Adrenal gland (tissue), 5 donors: Measurements from ENCODE around the gene CYP3A7.

Source experiments
- POLR2A ChIP-seq, 2 donors: fragments of 450-650 bp; IDR thresholded peaks; one replicate each; pipeline ENCODE4 v1.6.1; 2017; ENCODE audit warnings: antibody characterized with exemption in 2 of 2, mild to moderate bottlenecking in 2 of 2, moderate library complexity in 1 of 2
- TF ChIP-seq, protein P1 (sequence below), 6 experiments: fragments of 450-650 bp in 4 of 6; fragments of 200-600 bp in 2 of 6; sonication (generic) in 1 of 6; IDR thresholded peaks; 1 replicate in 5 of 6; 2 replicates in 1 of 6; pipeline versions ENCODE4 v1.5.1 to v1.8.0; 2016 to 2021; ENCODE audit warnings: antibody characterized with exemption in 6 of 6, mild to moderate bottlenecking in 2 of 6, moderate library complexity in 1 of 6
- donor health status: DM: no; HTN: no; CAD: no.

DNA sequence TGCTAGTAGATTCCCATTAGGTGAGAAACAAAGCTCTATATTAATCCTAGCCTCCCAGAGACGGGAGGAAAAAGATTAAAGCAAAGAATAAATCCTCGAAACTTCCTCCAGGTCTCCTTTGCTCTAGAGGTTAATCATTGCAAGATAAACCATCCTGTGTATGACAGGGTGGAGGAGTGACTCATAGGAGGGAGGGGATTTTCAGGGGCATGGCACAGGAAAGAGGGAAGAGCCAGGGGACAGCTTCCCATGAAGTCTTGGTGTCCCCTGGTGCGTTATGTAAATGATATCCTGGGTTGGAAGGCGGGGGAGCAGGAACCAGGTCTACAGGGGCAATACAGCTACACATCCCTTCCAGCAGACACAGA lies 56.0 kb downstream of the CYP3A7 start:
- TF ChIP-seq POLR2A (IDR thresholded peaks at IDR 0.05) = peak in 1 of 2 donors; percentile 3
- TF ChIP-seq, protein P1, sequence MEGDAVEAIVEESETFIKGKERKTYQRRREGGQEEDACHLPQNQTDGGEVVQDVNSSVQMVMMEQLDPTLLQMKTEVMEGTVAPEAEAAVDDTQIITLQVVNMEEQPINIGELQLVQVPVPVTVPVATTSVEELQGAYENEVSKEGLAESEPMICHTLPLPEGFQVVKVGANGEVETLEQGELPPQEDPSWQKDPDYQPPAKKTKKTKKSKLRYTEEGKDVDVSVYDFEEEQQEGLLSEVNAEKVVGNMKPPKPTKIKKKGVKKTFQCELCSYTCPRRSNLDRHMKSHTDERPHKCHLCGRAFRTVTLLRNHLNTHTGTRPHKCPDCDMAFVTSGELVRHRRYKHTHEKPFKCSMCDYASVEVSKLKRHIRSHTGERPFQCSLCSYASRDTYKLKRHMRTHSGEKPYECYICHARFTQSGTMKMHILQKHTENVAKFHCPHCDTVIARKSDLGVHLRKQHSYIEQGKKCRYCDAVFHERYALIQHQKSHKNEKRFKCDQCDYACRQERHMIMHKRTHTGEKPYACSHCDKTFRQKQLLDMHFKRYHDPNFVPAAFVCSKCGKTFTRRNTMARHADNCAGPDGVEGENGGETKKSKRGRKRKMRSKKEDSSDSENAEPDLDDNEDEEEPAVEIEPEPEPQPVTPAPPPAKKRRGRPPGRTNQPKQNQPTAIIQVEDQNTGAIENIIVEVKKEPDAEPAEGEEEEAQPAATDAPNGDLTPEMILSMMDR (IDR thresholded peaks at IDR 0.05) = no peak
